ENCODE data around the gene MRPL2.

MRPL2 gene

GRCh38 chr6:43074847-43075669 is 15.8 kb upstream of the MRPL2 start:
- TF ChIP-seq CTCF (IDR thresholded peaks at IDR 0.05), result no peak
- H3K4me3 ChIP-seq (ENCODE audit: low read depth in 1 of 2, low read length in 1 of 2), result no peak overlapping the region
- peaks cover 40% of the 10 kb centered on the region for H3K27me3 ChIP-seq
- peaks cover 24% of the 10 kb centered on the region for H3K36me3 ChIP-seq
- H3K9me3 ChIP-seq, result no peaks in the 10 kb centered on the region
- no peak overlapping the region for H3K27ac ChIP-seq
- peaks cover 10 to 12% of the 10 kb centered on the region in 2 experiments for H3K4me1 ChIP-seq (ENCODE audit: control insufficient read depth in 1 of 2, insufficient read depth in 1 of 2, low read depth in 1 of 2, low read length in 1 of 2)

- Histone ChIP-seq H3K27ac (no peak overlapping the region), H3K27me3 (peaks cover 5% of the 10 kb centered on the region), H3K4me3 (ENCODE audit: low read depth in 1 of 2, low read length in 1 of 2) (no peak overlapping the region), H3K4me1 (ENCODE audit: control insufficient read depth in 1 of 2, insufficient read depth in 1 of 2, low read depth in 1 of 2, low read length in 1 of 2) (no peaks in the 10 kb centered on the region), H3K36me3 (peaks cover 36% of the 10 kb centered on the region), H3K9me3 (no peaks in the 10 kb centered on the region)
- TF ChIP-seq CTCF (IDR thresholded peaks at IDR 0.05), result no peak
Measured at GRCh38 chr6:43070028-43070632, 10.9 kb upstream of the MRPL2 start.

- TF ChIP-seq CTCF (IDR thresholded peaks at IDR 0.05), result no peak
- Histone ChIP-seq H3K4me3 (ENCODE audit: low read depth in 1 of 2, low read length in 1 of 2) (no peak overlapping the region), H3K9me3 (no peaks in the 10 kb centered on the region), H3K4me1 (ENCODE audit: control insufficient read depth in 1 of 2, insufficient read depth in 1 of 2, low read depth in 1 of 2, low read length in 1 of 2) (peaks cover 17 to 19% of the 10 kb centered on the region in 2 experiments), H3K36me3 (peaks cover 27% of the 10 kb centered on the region), H3K27me3 (no peaks in the 10 kb centered on the region), H3K27ac (no peak overlapping the region)
Measured at GRCh38 chr6:43062818-43063217, 3.6 kb upstream of the MRPL2 start.

GRCh38 chr6:43061861-43062260 is 2.6 kb upstream of the MRPL2 start:
- TF ChIP-seq CTCF (IDR thresholded peaks at IDR 0.05), result no peak
- H3K4me3 ChIP-seq (ENCODE audit: low read depth in 1 of 2, low read length in 1 of 2), result no peak overlapping the region
- H3K27ac ChIP-seq, result no peak overlapping the region
- peaks cover 27% of the 10 kb centered on the region for H3K36me3 ChIP-seq
- H3K27me3 ChIP-seq, result no peaks in the 10 kb centered on the region
- peaks cover 17 to 19% of the 10 kb centered on the region in 2 experiments for H3K4me1 ChIP-seq (ENCODE audit: control insufficient read depth in 1 of 2, insufficient read depth in 1 of 2, low read depth in 1 of 2, low read length in 1 of 2)
- H3K9me3 ChIP-seq, result no peaks in the 10 kb centered on the region

GRCh38 chr6:43060755-43061633 is 1.8 kb upstream of the MRPL2 start:
- H3K4me3 ChIP-seq (ENCODE audit: low read depth in 1 of 2, low read length in 1 of 2), result no peak overlapping the region
- H3K27ac ChIP-seq, result no peak overlapping the region
- H3K9me3 ChIP-seq, result no peaks in the 10 kb centered on the region
- H3K36me3 ChIP-seq, result peaks cover 23% of the 10 kb centered on the region
- no peaks in the 10 kb centered on the region for H3K27me3 ChIP-seq
- H3K4me1 ChIP-seq (ENCODE audit: control insufficient read depth in 1 of 2, insufficient read depth in 1 of 2, low read depth in 1 of 2, low read length in 1 of 2), result peaks cover 17 to 19% of the 10 kb centered on the region in 2 experiments
- no peak for TF ChIP-seq CTCF (IDR thresholded peaks at IDR 0.05)
